ENCODE measurements around the gene GABRD. TPM values are rescaled to one million over a fixed set of nuclear protein-coding genes. Genes with fewer than 3 reads are reported as not detected.

Gene GABRD
- total and polyA plus RNA-seq, 7 donors, result 0.05 to 0.66 (median 0.35) TPM; not detected in 3

DNA sequence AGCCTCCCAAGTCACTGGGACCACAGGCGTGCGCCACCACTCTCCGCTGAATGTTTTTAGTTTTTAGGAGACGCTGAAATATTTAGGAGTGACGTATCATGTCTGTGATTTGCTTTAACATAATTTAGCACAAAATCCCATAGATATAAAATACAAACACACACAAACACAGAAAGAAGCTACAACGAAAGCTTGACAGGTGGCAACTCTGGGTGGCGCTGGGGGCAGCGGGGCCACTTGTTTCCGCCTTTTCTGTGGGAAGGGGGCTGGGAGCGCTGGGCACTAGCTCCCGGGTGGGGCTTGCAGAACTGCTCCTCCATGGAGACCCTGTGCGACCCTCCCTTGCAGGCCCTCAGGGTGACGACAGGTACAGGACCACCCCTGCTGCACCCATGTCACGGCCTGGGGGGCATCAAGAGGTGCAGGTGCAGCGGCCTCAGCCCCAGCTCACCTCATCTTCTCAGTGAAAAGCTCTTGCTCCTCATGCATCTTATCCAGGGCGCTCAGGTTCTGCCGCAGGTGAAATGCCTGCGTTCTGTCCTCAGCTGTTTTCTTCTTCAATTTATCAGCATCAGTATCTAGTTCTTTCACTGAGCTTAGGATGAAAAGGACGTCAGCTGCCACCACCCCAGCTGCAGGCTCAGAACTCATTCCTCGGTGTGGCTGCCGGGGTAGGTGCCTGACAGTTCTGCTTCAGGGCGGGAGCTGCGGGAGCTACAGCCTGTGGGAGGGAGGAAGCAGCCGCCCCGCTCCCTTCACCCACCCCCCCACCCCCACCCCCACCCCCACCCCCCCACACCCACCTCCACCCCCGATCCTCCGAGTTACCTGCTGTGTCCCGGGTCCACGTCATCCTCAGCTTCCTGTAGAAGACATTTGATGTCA, 30.8 kb upstream of the GABRD start:
- no peak for ATAC-seq
- no peak for DNase-seq
- no peak overlapping the region for H3K4me3 ChIP-seq
- H3K4me1 ChIP-seq, result no peaks in the 10 kb centered on the region
- TF ChIP-seq, protein P1, sequence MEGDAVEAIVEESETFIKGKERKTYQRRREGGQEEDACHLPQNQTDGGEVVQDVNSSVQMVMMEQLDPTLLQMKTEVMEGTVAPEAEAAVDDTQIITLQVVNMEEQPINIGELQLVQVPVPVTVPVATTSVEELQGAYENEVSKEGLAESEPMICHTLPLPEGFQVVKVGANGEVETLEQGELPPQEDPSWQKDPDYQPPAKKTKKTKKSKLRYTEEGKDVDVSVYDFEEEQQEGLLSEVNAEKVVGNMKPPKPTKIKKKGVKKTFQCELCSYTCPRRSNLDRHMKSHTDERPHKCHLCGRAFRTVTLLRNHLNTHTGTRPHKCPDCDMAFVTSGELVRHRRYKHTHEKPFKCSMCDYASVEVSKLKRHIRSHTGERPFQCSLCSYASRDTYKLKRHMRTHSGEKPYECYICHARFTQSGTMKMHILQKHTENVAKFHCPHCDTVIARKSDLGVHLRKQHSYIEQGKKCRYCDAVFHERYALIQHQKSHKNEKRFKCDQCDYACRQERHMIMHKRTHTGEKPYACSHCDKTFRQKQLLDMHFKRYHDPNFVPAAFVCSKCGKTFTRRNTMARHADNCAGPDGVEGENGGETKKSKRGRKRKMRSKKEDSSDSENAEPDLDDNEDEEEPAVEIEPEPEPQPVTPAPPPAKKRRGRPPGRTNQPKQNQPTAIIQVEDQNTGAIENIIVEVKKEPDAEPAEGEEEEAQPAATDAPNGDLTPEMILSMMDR (IDR thresholded peaks at IDR 0.05), result no peak
- no peaks in the 10 kb centered on the region for H3K9me3 ChIP-seq
- H3K27me3 ChIP-seq (ENCODE audit: insufficient read depth in 3 of 3, low read length in 2 of 3), result peaks cover 0 to 40% (median 5%) of the 10 kb centered on the region in 3 donors
- WGBS, 3 donors, result 57 to 65% (median 59%) methylated on average over 28 to 29 of the region's 29 CpGs
- no peak overlapping the region for H3K27ac ChIP-seq
- intact Hi-C loops (cut with DNase I), result no loop called here
- no peaks in the 10 kb centered on the region for H3K36me3 ChIP-seq (ENCODE audit: insufficient read depth in 1 of 2, low read depth in 1 of 2)

DNA sequence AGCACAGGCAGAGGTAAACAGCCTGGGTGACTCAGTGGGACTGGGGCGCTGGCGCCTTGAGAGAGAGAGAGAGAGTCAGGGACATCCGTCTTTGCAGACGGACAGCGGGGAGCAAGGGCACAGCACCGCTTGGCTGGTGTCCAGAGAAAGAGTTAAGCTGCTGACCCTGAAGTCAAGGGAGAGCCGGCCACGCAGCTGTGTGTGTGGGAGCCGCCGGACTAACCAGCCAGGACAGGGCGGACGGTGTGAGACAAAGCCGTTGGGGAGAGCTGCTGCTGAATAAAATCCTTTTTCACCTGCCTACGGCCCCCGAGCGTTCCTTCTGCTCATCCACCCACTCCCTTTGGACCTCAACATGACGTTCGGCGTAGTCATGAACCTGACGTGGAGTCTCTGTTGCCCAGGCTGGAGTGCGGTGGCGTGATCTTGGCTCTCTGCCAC, 30.0 kb upstream of the GABRD start:
- Histone ChIP-seq H3K4me3 (no peak overlapping the region), H3K4me1 (no peaks in the 10 kb centered on the region), H3K27ac (peak overlapping the region; percentile 46), H3K9me3 (no peaks in the 10 kb centered on the region), H3K27me3 (ENCODE audit: insufficient read depth in 3 of 3, low read length in 2 of 3) (peaks cover 0 to 40% (median 5%) of the 10 kb centered on the region in 3 donors), H3K36me3 (ENCODE audit: insufficient read depth in 1 of 2, low read depth in 1 of 2) (no peaks in the 10 kb centered on the region)
- ATAC-seq, result no peak
- TF ChIP-seq, protein P1 (IDR thresholded peaks at IDR 0.05), result no peak
- DNase-seq, result peak in 1 of 2 donors; percentile 38
- intact Hi-C loops (cut with DNase I), result no loop called here
- 32 to 43% (median 32%) methylated on average over 21 to 22 of the region's 22 CpGs for WGBS, 3 donors

DNA sequence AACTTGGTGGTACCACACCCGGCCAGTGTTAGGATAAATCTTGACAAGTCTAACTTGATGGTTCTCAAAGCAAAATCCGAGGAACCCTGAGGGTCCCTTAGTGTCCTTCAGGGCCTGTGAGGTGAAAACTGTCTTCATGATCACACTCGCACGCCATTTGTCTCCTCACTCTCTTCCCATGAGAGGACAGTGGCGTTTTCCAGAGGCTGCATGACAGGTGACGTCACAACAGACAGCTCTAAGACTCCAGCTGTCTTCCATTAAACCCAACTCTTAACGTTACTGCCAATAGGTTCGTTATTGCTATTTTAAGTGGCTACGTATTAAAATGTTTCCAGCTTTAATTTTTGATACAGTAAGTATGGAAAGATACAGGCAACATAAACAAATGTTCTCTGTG, 29.4 kb upstream of the GABRD start:
- intact Hi-C loops (cut with DNase I), result no loop called here
- H3K9me3 ChIP-seq, result no peaks in the 10 kb centered on the region
- H3K27me3 ChIP-seq (ENCODE audit: insufficient read depth in 3 of 3, low read length in 2 of 3), result peaks cover 0 to 44% (median 5%) of the 10 kb centered on the region in 3 donors
- H3K36me3 ChIP-seq (ENCODE audit: insufficient read depth in 1 of 2, low read depth in 1 of 2), result no peaks in the 10 kb centered on the region
- no peak for ATAC-seq
- no peak for DNase-seq
- 31 to 47% (median 36%) methylated on average over 9 of the region's 9 CpGs for WGBS, 3 donors
- H3K4me1 ChIP-seq, result no peaks in the 10 kb centered on the region
- H3K4me3 ChIP-seq, result no peak overlapping the region
- peak overlapping the region; percentile 46 for H3K27ac ChIP-seq
- TF ChIP-seq, protein P1 (IDR thresholded peaks at IDR 0.05), result no peak

DNA sequence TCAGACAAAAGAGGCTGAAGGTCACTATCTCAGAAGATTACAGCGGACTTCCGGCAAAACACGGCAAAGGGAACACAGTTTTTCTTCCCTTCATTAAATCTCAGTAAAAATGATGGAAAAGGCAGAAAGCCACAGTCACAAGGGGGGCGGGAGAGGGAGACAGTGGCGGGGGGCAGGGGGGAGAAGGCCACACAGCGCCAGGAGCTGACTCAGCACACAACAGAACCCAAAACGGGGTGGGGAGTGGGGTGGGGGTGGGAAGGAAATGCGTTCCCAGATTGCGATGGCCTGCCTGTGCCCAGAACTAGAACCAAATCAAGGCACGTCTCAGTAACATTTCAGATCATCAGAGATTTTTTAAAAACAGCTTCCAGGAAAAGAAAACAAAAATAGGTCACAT, 28.9 kb upstream of the GABRD start:
- H3K4me3 ChIP-seq, result no peak overlapping the region
- DNase-seq, result peak in 1 of 2 donors; percentile 53
- ATAC-seq, result no peak
- H3K36me3 ChIP-seq (ENCODE audit: insufficient read depth in 1 of 2, low read depth in 1 of 2), result no peaks in the 10 kb centered on the region
- TF ChIP-seq, protein P1 (IDR thresholded peaks at IDR 0.05), result no peak
- intact Hi-C loops (cut with DNase I), result no loop called here
- WGBS, 3 donors, result 15 to 24% (median 17%) methylated on average over 10 of the region's 10 CpGs
- no peaks in the 10 kb centered on the region for H3K9me3 ChIP-seq
- no peaks in the 10 kb centered on the region for H3K4me1 ChIP-seq
- peak overlapping the region; percentile 46 for H3K27ac ChIP-seq
- peaks cover 0 to 47% (median 5%) of the 10 kb centered on the region in 3 donors for H3K27me3 ChIP-seq (ENCODE audit: insufficient read depth in 3 of 3, low read length in 2 of 3)
